Measurements from ENCODE around the gene CAPN5.

The CAPN5 gene

DNA sequence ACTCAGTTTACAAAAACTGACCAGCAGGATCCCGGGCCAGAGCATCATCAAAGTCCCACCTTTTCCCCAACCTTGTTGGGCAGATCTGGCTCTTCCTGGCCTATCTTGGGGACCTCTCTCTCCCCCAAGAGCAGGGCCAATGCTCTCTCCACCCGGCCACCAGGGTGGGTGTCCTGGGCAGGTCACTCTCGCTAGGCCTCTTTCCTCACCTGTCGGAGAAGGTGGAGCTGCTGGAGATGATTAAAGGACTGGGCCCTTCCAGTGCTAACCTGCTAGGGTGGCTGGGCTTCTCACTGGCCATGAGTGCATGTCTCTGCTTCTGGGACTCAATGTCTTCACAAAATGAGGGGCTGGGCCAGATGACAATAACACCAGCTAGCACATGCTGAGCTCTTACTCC is 2.9 kb upstream of the CAPN5 start:
- DNase-seq (ENCODE audit: low read depth in 2 of 2): no peak

DNA sequence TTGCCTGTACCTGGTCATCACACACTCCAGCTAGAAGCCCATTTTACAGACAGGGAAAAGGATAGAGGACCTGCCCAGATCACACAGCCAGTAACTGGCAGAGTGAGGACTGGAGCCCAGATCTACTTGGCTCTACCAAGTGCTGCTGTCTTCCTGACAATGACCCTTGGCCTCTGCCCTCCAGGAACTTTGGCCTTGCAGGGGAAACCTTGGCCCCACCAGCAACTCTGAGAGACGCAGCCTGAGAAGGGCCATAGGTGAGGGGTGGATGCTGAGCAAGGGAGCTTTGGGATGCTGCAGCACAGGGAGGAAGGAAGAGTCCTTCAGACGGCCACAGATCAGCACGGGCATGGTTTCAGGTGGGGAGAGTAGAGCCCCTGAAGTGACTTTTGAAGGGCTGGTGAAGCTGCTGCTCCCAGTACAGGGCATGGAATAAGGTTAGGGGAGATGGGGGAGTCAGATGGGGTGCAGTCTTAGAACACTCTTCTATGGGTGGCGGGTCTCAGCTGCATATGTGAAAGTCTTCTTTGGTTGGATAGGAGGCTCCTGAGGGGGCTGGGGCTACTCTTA is 2.0 kb upstream of the CAPN5 start:
- DNase-seq (ENCODE audit: low read depth in 2 of 2): no peak

DNA sequence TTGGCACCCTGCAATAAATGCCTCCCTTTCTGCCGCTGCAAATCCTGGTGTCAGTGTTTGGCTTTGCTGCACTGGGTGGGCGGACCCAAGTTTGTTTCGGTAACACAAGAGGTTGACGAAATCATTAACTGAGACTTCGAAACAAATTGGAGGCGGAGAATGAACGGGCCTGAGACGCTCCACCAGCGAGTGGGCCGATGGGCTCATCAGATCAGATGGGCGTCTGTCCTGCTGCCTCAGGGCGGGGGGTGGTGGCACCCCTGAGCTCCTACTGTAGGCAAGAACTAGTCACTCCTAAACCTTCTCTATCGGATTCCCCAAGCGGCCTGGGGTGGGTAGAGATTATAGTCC is 918 bp upstream of the CAPN5 start:
- DNase-seq (ENCODE audit: low read depth in 2 of 2): no peak

DNA sequence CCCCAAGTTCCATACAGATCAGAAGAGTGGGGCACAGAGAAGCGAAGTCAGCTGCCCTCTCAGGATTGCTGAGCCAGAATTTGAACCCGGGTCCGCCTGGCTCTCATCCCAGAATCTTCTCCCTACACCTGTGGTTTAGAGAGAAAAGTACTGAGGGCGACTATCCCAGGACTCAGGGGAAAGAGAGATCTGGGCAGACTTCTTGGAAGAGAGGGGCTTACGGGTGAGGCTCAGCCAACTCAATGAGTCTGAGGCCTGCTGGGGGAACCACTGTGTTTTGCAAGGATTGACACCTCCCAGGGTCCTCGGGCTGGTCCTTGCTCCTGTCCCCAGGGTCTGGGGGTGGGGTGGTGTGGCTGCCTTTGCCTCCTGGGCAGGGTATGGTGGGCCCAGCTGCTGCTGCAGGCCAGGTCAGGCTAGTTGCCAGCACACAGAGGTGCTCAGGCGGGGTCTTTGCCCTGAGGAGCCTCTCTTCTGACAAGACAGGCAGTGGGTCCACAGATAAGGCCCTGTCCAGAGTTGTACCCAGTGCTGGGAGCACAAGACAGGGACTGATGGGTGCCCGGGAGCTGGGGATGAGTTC is 1.2 kb downstream of the CAPN5 start:
- DNase-seq (ENCODE audit: low read depth in 2 of 2): no peak

DNA sequence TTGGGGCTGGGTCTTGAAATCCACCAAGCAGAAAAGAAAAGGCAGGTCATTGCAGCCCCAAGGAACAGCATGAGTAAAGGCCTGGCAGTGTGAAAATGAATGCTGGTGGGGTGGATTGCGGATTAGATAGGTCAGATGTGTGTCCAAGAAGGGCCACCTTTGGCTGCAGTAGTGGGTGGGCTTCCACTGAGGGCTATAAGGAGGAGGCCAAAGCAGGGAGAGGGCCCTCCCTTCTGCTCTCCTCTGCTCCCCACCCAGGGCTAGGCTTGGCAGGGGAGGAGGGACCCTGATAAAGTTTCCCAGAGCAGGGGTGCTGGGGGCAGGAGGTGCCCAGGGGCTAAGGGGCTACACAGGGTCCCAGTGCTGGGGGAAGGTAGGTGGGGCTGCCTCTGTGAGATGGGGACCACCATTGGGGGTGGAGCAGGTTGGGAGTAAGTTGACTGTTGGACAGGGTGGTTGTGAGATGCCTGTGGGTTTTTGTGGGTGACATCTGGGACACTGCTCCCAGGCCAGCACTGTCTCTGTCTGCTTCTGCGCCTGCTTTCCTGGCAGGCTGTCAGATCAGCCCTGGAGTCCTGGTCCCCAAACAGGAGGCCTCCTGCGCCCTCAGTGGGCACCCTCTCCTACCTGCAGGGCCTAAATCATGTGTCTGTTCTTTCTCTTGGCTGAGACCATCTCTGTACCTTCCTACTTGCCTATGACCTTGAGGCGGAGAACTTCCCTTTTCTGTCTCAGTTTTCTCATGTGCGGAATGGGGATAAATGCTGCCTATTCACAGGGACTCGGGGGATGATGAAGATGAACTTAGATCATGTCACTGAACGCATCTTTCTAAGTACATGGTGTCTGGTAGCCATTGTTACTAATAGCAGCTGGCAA is 1.9 kb downstream of the CAPN5 start:
- DNase-seq (ENCODE audit: low read depth in 2 of 2): no peak

DNA sequence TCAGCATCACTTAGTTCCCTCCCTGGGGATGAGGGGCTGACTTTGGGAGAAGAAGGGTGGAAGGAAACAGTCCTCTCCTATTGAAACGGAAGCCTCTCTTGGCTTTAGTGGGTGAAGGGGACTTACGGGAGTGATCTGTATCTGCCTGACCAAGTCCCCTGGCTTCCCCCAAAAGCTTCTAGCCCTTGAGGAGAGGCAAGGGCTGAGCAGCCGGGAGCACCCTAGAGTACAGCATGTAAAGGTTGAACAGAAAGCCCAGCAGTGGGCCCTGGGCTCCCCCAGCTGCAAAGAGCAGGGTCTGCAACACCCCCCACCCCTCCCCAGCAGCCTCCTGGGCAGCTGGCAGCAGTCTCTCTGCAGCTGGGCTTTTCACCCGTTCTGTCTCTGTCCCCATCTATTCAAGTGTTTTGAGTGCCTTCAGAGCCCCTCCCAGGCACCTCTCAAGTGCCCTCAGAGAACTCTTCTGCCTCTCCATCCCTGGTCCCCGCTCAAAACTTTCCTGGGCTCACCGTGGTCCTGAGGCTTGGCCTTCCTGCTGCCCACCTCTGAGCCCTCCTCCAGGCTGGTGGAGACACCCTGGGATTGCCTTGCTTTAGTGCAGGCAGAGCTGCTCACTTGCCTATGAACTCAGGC is 2.7 kb downstream of the CAPN5 start:
- DNase-seq (ENCODE audit: low read depth in 2 of 2): no peak

DNA sequence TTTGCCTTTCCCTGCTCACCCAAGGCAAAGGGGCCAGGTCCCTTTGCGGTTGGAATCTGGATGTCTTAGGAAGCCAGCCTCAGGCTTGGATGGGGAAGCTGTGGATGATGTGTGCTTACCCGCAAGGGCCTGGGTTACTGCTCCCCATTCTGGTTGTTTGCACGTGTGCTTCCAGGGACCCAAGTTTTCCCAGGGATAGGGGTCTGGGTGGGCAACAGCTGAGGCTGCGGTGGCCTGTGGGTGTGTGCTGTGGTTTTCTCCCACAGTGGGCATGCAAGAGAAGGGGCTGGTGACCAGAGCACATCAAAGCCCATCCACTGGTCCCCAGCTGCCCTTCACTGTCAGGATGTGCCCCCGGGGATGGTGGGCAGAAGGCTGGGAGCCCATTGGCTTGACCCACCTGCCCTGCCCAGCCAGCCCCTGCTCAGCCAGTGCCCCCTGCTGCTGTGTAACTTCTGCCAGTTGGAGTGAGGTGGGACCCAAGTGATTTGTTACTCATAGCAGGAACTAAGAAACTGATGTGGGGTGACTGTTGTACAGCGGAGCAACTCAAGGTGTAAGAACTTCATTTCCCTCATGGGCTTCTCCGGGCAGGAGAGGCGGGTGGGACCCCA is 3.3 kb downstream of the CAPN5 start:
- no peak for DNase-seq (ENCODE audit: low read depth in 2 of 2)

DNA sequence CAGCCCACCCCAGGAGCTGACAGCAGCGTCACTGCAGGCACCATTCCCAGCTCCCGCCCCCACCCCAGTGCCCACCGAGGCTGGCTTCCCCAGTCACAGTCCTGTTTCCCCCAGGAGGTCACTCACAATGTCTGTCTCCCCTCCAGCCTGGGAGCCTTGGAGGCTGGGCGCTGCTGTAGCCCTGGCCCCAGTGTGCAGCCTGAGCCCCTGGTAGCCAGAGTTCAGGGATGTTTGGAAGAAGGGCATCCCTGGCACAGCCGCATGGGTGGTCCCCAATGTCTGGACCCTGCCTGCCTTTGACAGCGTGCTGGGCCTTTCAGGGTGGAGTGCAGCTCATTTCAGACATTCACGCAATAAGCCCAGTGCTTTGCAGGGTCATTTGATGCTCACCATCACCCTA is 4.3 kb downstream of the CAPN5 start:
- no peak for DNase-seq (ENCODE audit: low read depth in 2 of 2)

DNA sequence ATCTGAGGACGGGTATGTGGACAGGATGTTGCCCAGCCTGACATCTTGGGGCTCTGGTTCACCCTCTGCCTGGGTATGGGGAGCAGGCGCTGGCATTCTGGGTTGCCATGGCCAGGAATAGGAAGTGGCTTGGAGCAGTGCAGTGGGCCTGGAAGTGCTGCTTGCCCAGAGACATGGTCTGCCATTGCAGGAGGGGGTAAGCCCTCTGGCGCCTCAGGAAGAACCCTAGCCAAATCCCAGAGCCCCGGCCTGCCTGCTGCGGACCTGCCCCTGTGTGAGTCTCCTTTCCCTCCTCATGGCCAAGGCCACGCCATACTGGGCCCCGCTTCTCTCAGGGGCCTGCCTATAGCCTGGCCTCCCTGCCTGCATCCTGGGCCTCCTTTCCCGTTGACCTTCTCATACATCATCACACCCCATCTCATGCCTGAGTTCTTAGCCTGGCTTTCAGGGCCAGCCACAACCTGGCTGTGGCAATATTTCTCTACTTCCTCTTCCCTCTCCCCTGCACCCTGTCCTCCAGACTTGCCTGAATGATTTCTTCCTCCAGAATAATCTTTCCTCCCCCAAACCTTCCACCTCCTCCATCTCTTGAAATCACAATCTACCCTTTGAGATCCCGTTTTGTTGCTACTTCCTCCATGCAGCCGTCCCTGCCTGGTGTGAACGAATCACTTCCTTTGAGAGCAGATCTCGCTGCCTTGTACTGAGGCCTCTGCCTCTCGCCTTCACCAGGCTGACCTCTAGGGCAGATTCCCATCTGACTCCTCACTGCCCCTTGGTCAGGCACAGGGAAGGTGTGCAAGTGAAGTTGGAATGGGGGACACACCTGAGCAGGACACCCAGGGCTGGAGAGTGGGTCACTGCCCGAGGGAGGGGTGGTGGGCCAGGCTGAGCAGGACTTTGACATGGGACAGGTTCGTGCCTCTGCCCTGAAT is 5.2 kb downstream of the CAPN5 start:
- DNase-seq (ENCODE audit: low read depth in 2 of 2): no peak

DNA sequence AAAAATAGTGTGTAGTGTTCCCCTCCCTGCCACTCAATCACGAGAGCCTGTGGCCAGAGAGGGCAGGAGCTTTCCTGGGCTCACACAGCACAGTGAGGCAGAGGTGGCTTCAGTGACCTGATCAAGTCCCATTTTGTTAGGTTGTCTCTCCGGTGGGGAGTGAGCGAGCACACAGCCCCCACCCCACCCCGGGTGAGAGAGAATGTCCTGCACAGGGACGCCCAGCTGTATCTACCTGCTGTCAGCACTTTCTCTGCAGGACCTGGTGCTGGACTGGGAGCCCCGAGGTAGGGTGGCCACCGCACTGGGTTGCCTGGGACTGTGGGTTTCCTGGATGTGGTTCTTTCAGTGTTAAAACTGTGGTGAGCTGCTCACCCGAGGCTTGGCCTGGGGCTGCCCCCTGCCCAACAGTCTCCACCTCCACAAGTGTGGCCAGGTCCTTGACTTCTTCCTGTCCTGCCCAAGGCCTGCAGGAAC is 6.1 kb downstream of the CAPN5 start:
- no peak for DNase-seq (ENCODE audit: low read depth in 2 of 2)

DNA sequence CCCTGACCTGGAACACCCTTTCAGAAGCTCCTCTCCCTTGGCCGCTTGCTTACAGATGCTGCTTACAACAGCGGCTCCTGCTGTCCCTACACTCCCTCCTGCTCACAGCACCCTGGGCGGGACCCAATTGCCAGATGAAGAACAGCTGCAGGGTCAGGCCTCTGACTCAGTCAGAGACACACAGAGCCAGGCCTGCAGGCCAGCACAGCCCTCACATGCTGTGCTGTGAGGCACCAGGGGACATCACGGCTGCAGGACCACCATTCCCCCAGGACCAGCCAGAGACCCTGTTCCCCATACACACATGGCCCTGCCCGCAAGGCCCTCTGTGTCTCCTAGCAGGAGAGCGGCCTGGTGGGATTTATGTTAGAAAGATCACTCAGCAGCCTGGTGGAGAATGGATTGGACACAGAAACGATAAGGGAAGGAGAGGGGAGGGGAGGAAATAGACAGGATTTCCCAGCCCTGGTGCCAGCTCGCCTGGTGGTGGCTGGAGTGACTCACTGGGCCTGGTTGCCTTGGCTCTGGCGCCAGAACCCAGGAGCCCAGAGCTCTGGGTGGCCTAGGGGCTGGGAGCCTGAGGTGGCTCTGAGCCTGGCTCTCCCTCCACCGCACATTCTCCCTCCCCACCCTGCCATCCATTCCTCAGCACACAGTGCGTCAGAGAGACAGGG is 6.7 kb downstream of the CAPN5 start:
- no peak for DNase-seq (ENCODE audit: low read depth in 2 of 2)

DNA sequence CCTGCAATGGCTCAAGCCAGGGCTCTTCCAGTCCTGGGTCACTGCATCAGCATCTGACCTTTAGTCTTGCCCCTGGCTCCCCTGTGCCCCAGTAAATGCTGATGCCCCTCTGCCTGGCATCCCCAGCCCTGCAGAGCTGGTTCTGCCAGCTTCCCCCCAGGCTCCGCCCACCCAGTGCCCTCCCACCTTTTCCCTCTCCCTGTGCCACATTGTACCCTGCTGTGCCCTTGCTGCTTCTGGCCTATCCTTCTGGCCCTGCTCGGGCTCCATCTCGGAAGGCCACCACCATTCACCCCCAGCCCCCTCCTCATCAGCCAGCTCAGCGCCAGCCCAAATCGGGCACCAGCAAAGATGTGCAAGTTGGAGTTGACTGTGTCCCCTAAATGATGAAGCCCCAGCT is 7.4 kb downstream of the CAPN5 start:
- DNase-seq (ENCODE audit: low read depth in 2 of 2): no peak

DNA sequence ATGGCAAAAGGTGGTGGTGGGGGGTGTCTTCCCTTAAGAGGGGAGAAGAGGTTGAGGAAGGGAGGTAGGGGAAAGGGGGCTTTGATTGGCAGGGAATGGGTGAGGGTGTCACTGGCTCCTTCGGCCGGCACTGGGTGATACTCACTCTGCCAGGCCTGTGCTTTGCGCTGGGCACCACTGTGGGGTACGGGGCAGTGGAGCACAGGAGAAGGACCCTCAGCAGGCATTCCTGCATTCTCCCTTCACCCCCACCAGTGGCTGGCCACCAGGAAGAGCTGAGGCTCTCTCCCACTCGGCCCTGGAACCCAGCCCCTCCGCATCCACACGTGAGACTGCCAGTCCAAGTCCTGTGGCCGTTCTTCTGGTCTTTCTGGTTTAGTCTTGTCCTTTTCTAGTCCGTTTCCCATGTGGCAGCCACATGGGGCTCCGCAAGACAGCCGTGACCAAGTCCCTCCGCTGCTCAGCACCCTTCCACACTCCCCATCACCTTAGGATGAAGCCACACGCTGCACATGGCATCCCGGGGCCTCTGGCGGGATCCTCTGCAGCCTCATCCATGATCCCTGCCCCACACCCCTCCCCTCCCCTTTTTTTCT is 8.0 kb downstream of the CAPN5 start:
- no peak for DNase-seq (ENCODE audit: low read depth in 2 of 2)

DNA sequence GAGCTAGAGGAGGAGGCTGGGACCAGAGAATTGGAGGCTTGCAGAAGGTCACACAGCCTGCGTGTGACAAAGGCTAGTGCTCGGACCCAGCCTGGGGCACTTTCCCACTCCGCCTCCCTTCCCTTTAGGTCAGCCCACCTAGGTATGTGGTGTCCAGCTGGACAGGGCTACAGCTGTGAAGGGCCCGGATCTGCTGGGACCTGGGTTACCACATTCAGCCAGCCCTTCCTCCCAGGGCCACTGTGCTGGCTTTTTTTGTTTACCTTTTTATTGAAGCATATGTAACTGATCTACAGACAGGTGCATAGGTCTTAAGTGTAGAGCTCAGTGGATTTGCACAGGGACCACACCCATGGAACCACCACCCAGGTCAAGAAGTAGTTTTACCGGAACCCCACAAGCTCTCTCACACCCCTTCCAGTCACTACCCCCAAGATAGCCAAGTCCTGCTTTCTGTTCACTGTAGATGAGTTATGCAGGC is 8.7 kb downstream of the CAPN5 start:
- DNase-seq (ENCODE audit: low read depth in 2 of 2): no peak

DNA sequence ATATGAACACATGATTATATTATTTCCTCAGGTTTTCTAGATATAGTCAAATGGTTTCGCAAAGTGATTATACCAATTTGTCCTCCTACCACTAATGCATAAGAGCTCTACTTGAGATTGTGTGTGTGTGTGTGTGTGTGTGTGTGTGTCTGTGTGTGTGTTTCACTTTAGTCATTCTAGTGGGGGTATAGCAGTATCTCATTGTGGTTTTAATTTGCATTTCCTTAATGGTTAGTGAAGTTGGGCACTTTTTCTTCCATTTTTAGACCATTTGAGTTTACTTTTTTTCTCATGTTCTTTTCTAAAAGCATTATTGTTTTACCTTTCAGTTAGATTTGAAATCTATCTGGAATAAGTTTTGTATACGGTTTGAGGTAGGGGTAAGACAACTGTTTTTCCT is 12.9 kb downstream of the CAPN5 start:
- no peak for DNase-seq (ENCODE audit: low read depth in 2 of 2)

DNA sequence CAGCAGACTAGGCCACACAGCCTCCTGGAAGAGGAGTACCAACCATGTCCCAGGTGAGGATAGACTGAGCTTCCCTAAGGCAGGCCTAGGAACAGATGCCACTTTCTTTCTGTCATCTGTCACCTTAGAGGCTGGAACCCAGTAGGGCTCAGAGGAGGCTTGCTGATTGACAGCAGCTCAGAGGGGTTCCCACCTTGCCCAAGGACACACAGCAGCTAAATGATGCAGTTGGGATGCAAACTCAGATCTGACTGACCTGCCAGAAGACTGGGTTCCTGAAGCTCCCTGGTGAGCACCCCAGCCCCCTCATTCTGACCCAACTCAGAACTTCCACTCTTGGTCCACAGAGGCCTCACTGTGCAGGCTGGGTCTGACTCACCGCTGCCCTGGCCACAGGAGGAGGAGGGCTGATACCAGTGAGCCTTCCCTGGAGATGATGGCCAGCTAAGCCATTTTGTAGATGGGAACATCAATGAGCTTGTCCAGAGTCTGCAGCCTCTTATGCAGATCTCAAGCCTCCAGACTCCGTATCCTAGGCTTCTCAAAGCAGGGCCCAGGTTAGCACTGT is 14.0 kb downstream of the CAPN5 start:
- no peak for DNase-seq (ENCODE audit: low read depth in 2 of 2)

DNA sequence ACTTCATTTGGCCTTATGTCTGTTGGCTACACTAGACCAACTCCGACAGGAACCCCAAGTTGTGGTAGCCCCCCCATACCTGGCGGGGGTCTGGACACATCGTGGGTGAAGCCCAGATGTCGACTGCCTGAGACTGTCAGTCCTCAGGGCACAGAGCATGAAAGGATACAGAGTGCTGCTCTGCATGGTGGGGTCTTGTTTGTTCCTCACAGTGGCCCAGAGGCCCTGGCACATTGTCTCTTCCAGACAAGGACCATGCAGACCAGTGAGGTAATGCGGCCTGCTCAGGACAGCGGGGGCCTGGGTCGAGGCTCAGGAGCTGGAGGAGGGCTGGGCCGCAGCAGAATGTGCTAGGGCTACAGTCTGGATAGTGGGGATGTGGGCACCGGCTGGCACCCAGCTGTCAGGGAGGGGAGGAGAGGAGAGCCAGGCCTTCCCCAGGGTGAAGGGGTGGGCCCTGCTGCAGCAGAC is 14.6 kb downstream of the CAPN5 start:
- DNase-seq (ENCODE audit: low read depth in 2 of 2): no peak

DNA sequence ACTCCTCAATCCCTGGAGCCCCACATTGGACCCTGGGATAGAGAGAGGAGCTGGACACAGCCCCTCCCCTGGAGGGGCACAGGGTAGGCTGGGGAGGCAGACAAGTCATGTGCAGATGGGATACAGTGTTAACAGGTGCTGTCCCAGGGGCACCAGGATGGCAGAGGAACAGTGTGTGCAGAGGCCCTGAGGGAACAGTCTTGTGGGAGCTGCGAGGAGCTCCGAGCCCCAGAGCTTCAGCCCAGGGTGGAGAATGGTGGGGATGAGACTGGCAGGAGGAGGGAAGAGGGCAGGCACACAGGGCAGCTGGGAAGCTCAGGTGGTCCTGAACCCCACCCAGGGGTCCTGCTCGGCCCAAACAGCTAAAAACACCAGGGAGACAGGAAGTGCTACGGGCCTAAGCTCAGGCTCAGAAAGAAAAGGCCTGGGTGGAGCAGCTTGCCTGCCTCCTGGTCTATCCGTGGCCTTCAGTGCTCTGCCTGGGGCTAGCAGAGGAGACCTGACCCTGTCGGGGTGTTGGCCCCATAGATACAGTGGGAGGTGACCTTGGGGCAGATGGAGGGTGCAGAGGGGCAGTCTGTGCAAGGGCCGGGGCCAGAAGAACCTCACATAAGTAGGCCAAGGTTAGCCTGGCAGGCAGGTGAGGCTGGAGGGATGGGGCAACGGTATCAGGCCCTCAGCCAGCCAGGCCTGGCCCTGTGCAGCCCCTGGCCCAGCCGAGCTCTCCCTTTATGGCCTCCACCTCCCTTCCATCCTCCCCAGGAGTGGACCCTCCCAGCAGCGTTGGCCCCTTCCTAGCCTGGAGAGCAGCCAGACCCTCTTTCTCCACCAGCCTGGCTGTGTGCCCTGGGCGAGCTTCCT is 15.4 kb downstream of the CAPN5 start:
- DNase-seq (ENCODE audit: low read depth in 2 of 2): no peak
